PC-9 (cell line): Measurements from ENCODE around the gene FAM47C. TPM values are rescaled to one million over a fixed set of nuclear protein-coding genes. Genes with fewer than 3 reads are reported as not detected.
"Not testable (repeated sequence)": the region's sequence is repeated elsewhere in the genome, so short reads cannot be mapped to it uniquely, and the experiment has no call there.

Source experiments
- Bru-seq: library from RNA; stranded (reverse); fragments of 400-500 nt; gene quantifications from one replicate; lab custom pipeline; 2021; lab: Mats Ljungman, UMichigan
- BruChase-seq, 2 experiments: library from RNA; stranded (reverse); fragments of 400-500 nt; gene quantifications; one replicate each; lab custom pipeline; 2021; lab: Mats Ljungman, UMichigan
- BruUV-seq: library from RNA; stranded (reverse); fragments of 400-500 nt; replicated peaks from 2 replicates; lab custom pipeline; 2021; lab: Mats Ljungman, UMichigan
- CTCF ChIA-PET: fragments of 300-600 bp; sonication (Branson Sonifier 250); formaldehyde crosslinking; loops from one replicate; lab custom pipeline; 2022; ENCODE audit warnings: antibody characterized with exemption; lab: Charles Lee
- POLR2A ChIA-PET: fragments of 300-600 bp; sonication (Branson Sonifier 250); formaldehyde crosslinking; loops from one replicate; lab custom pipeline; 2022; ENCODE audit warnings: antibody characterized with exemption; ENCODE audit not compliant: unreplicated experiment; lab: Charles Lee
- DNase-seq, 2 experiments: peaks; one replicate each; pipeline versions ENCODE4 v3.0.0 to v3.0.0-alpha.2; 2015 to 2022; ENCODE audit warnings: mixed read lengths in 1 of 2
- H2AFZ ChIP-seq: fragments of 200-600 bp; sonication (generic); 2 replicates; pipeline ENCODE4 v1.8.1; 2017; ENCODE audit warnings: antibody characterized with exemption
- H3F3A ChIP-seq: fragments of 200-600 bp; sonication (generic); 2 replicates; pipeline ENCODE4 v1.8.1; 2017; ENCODE audit warnings: antibody characterized with exemption, mild to moderate bottlenecking, low read depth; ENCODE audit not compliant: insufficient read depth
- H3K27ac ChIP-seq: fragments of 200-600 bp; sonication (generic); 2 replicates; pipeline ENCODE4 v1.6.1; 2016; ENCODE audit warnings: mixed run types
- H3K27me3 ChIP-seq: fragments of 200-600 bp; sonication (generic); 2 replicates; pipeline ENCODE4 v1.6.1; 2016; ENCODE audit warnings: low read depth, mixed run types; ENCODE audit not compliant: insufficient read depth
- H3K36me3 ChIP-seq: fragments of 200-600 bp; sonication (generic); 2 replicates; pipeline ENCODE4 v1.6.1; 2016; ENCODE audit warnings: low read depth, mixed run types
- H3K4me1 ChIP-seq: fragments of 200-600 bp; sonication (generic); replicated peaks from 2 replicates; pipeline ENCODE4 v1.6.1; 2016; ENCODE audit warnings: mixed run types; ENCODE audit not compliant: insufficient read depth
- H3K4me2 ChIP-seq: fragments of 200-600 bp; sonication (generic); 2 replicates; pipeline ENCODE4 v1.6.1; 2017; ENCODE audit warnings: mixed run types
- H3K4me3 ChIP-seq: fragments of 200-600 bp; sonication (generic); 2 replicates; pipeline ENCODE4 v1.6.1; 2016; ENCODE audit warnings: mixed run types
- H3K79me2 ChIP-seq: fragments of 200-600 bp; sonication (generic); 2 replicates; pipeline ENCODE4 v1.6.1; 2017; ENCODE audit warnings: low read depth, mixed run types
- H3K9me2 ChIP-seq: fragments of 200-600 bp; sonication (generic); 2 replicates; pipeline ENCODE4 v1.8.1; 2017; ENCODE audit warnings: mild to moderate bottlenecking; ENCODE audit not compliant: insufficient read depth
- H3K9me3 ChIP-seq: fragments of 200-600 bp; sonication (generic); 2 replicates; pipeline ENCODE4 v1.8.1; 2016; ENCODE audit warnings: low read depth; ENCODE audit not compliant: insufficient read depth
- H4K20me1 ChIP-seq: fragments of 200-600 bp; sonication (generic); 2 replicates; pipeline ENCODE4 v1.8.1; 2017; ENCODE audit not compliant: insufficient read depth
- EZH2 ChIP-seq: fragments of 200-600 bp; sonication (generic); IDR thresholded peaks from 2 replicates; pipeline ENCODE4 v1.8.0; 2017; ENCODE audit warnings: antibody characterized with exemption, low read depth
- intact Hi-C: fragments of 100-400 bp; cut with micrococcal nuclease; formaldehyde crosslinking; loops from one replicate; pipeline ENCODE4 v1.10.0; 2022; ENCODE audit not compliant: unreplicated experiment
- long read RNA-seq: library from polyadenylated mRNA; stranded (forward); transcript quantifications from one replicate; pipeline ENCODE4 v2.0.0, GENCODE V29; 2022
- total RNA-seq: library from RNA; stranded (reverse); gene quantifications from 2 replicates; pipeline ENCODE4 v1.2.3, GENCODE V29; 2021
- TF ChIP-seq, protein P1 (sequence below): fragments of 200-600 bp; sonication (generic); conservative IDR thresholded peaks from 2 replicates; pipeline ENCODE4 v1.6.1; 2017; ENCODE audit warnings: mixed run types, antibody characterized with exemption, mild to moderate bottlenecking, moderate library complexity

FAM47C gene
- total RNA-seq, result not detected in 2 replicates
- not detected for Bru-seq, nascent RNA
- not detected for BruChase-seq, experiment 1, labeled RNA remaining after a 2-hour chase
- percentile 13 among the genes with signal in this experiment for BruChase-seq, experiment 2, labeled RNA remaining after a 6-hour chase
- long read RNA-seq, result 0 reads

DNA sequence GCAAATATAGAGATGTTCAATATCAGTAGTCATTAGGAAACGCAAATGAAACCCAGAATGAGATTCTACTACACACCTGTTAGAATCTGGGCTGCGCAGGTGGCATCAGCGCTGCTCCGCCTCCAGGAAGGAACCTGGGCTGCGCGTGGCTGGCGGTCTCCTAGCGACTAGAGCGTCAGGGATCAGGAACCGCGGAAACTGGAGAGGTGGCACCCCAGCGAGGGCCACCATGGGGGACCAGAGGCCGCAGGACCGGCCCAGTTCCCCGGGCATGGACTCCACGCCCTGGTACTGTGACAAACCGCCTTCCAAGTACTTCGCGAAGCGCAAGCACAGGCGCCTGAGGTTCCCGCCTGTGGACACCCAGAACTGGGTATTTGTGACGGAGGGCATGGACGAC, at the start of gene FAM47C:
Gene FAM47C, plus strand, starts transcription at position 185 of the 400 bp plus-strand sequence. Its CDS starts 45 bp downstream, at position 230.
- H2AFZ ChIP-seq, H3K27ac ChIP-seq, H3K4me3 ChIP-seq, H3K4me1 ChIP-seq, POLR2A ChIA-PET, H4K20me1 ChIP-seq, H3K79me2 ChIP-seq, DNase-seq, H3K9me3 ChIP-seq, H3K4me2 ChIP-seq, H3K27me3 ChIP-seq, intact Hi-C loops, H3F3A ChIP-seq, BruUV-seq, H3K9me2 ChIP-seq, H3K36me3 ChIP-seq, CTCF ChIA-PET: not testable (repeated sequence)

DNA sequence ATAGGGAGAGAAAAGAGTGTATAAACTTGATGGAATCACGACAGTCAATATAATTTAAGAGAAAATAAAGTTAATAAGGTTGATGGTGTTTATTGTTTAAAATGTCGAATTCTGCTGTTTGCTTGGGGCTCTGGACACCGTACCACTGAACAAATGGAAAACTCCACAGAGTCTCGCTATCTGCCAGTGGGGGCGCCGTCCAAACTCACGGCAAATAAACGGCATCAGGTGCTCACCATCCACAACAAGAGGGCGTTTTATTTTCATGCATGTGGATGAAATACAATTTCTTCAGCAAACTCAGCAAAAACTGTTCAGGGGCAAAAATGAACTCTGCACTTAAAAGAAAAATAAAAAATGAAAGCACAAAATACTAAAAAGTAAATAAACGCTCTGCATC, 46.6 kb upstream of the FAM47C start:
- ChIA-PET CTCF (no interaction called here), POLR2A (no interaction called here)
- no peak for DNase-seq
- H3K27ac ChIP-seq, result no peak overlapping the region
- no peaks in the 10 kb centered on the region for H3K9me2 ChIP-seq
- H3K36me3 ChIP-seq, result no peaks in the 10 kb centered on the region
- H3K9me3 ChIP-seq, result no peaks in the 10 kb centered on the region
- H3F3A ChIP-seq, result no peaks in the 10 kb centered on the region
- no peaks in the 10 kb centered on the region for H3K79me2 ChIP-seq
- no peak overlapping the region for H3K4me2 ChIP-seq
- H4K20me1 ChIP-seq, result no peaks in the 10 kb centered on the region
- no peak for TF ChIP-seq EZH2
- TF ChIP-seq, protein P1, sequence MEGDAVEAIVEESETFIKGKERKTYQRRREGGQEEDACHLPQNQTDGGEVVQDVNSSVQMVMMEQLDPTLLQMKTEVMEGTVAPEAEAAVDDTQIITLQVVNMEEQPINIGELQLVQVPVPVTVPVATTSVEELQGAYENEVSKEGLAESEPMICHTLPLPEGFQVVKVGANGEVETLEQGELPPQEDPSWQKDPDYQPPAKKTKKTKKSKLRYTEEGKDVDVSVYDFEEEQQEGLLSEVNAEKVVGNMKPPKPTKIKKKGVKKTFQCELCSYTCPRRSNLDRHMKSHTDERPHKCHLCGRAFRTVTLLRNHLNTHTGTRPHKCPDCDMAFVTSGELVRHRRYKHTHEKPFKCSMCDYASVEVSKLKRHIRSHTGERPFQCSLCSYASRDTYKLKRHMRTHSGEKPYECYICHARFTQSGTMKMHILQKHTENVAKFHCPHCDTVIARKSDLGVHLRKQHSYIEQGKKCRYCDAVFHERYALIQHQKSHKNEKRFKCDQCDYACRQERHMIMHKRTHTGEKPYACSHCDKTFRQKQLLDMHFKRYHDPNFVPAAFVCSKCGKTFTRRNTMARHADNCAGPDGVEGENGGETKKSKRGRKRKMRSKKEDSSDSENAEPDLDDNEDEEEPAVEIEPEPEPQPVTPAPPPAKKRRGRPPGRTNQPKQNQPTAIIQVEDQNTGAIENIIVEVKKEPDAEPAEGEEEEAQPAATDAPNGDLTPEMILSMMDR, result no peak
- no peak overlapping the region for H3K4me3 ChIP-seq
- no peak overlapping the region for H2AFZ ChIP-seq
- no peaks in the 10 kb centered on the region for H3K4me1 ChIP-seq
- no peaks in the 10 kb centered on the region for H3K27me3 ChIP-seq
- intact Hi-C loops, result no loop called here
- BruUV-seq, result no TSS peak

DNA sequence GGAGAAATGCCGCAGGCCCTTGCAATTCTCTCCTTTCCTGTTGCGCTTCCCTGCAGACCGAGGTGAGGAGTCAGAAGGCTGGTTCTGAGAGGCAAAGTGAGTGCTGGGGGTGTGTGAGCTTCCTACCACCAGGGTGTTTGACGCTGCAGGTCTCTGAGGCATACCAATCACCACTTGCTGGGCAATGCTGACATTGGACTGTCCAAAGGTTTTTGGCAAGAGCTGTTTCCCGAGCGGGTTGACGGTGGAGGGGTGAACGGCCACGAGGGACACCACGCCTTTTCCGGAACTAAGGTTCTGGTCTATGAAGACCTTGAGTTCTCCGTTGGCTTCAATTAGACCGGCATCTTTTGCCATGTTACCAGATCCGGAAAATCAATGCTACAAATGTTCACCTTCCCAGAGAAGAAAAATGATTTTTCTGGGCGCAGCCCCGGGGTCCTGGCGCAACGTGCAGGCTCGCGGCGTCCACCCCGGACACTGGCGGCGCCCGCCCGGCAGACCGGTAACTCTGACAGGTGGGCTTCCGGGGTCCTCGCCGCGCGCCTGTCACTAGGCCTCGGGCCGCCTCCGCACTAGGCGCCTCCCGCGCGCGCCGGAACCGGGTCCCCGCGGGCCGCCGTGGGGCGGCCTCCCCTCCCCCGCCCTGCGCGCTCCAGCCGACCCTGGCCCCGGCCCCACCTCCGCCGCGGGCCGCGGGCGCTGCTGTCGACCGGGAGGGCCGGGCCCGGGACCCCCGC, 44.9 kb upstream of the FAM47C start:
- Histone ChIP-seq H3K27me3 (no peaks in the 10 kb centered on the region), H3K79me2 (no peaks in the 10 kb centered on the region), H3K4me2 (no peak overlapping the region), H4K20me1 (no peaks in the 10 kb centered on the region), H3F3A (no peaks in the 10 kb centered on the region), H3K9me2 (no peaks in the 10 kb centered on the region), H2AFZ (no peak overlapping the region), H3K4me3 (no peak overlapping the region), H3K27ac (no peak overlapping the region), H3K4me1 (no peaks in the 10 kb centered on the region), H3K36me3 (no peaks in the 10 kb centered on the region), H3K9me3 (no peaks in the 10 kb centered on the region)
- no TSS peak for BruUV-seq
- no peak for DNase-seq
- POLR2A ChIA-PET, result no interaction called here
- TF ChIP-seq, protein P1, result no peak
- no peak for TF ChIP-seq EZH2
- CTCF ChIA-PET, result no interaction called here
- intact Hi-C loops, result no loop called here
